Thyroid gland (tissue), 4 donors: Measurements from ENCODE around the gene CA12.
"Not testable (repeated sequence)": the region's sequence is repeated elsewhere in the genome, so short reads cannot be mapped to it uniquely, and the experiment has no call there.

Source experiments
- POLR2A ChIP-seq, 2 donors: fragments of 450-650 bp; IDR thresholded peaks; one replicate each; pipeline ENCODE4 v1.6.1; 2017; ENCODE audit warnings: antibody characterized with exemption in 2 of 2, mild to moderate bottlenecking in 2 of 2, moderate library complexity in 1 of 2
- TF ChIP-seq, protein P1 (sequence below), 6 experiments: fragments of 200-600 bp in 3 of 6; fragments of 450-650 bp in 3 of 6; sonication (generic) in 3 of 6; IDR thresholded peaks; one replicate each; pipeline ENCODE4 v1.5.1; 2016 to 2019; ENCODE audit warnings: antibody characterized with exemption in 6 of 6, mild to moderate bottlenecking in 2 of 6, inconsistent platforms in 1 of 6, moderate library complexity in 1 of 6

DNA sequence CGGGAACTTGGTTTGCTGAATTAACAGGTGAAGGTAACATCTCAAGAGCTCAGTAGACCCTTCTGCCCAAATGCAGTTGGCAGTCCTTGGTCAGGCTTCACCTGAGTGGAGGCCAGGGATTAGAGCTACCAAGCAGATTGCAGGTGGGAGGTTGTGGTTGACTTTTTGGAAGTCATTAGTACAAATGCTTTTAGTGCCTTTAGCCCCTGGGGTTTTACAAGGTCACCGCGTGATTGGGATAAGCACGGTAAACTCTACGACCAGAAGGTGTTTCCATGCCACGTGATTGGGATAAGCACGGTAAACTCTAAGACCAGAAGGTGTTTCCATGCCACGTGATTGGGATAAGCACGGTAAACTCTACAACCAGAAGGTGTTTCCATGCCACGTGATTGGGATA lies 61.2 kb downstream of the CA12 start:
- TF ChIP-seq, protein P1, sequence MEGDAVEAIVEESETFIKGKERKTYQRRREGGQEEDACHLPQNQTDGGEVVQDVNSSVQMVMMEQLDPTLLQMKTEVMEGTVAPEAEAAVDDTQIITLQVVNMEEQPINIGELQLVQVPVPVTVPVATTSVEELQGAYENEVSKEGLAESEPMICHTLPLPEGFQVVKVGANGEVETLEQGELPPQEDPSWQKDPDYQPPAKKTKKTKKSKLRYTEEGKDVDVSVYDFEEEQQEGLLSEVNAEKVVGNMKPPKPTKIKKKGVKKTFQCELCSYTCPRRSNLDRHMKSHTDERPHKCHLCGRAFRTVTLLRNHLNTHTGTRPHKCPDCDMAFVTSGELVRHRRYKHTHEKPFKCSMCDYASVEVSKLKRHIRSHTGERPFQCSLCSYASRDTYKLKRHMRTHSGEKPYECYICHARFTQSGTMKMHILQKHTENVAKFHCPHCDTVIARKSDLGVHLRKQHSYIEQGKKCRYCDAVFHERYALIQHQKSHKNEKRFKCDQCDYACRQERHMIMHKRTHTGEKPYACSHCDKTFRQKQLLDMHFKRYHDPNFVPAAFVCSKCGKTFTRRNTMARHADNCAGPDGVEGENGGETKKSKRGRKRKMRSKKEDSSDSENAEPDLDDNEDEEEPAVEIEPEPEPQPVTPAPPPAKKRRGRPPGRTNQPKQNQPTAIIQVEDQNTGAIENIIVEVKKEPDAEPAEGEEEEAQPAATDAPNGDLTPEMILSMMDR (IDR thresholded peaks at IDR 0.05) = not testable (repeated sequence)
- not testable (repeated sequence) for TF ChIP-seq POLR2A (IDR thresholded peaks at IDR 0.05)
